Caco-2 (cell line): ENCODE results near the gene DNAH8. TPM values are rescaled to one million over a fixed set of nuclear protein-coding genes. Genes with fewer than 3 reads are reported as not detected.
A peak's percentile ranks its signal among the peaks of the same experiment; 100 is the strongest.

Experiments
- BruUV-seq: library from RNA; stranded (reverse); fragments of 400-500 nt; replicated peaks from 2 replicates; lab custom pipeline; 2021; lab: Mats Ljungman, UMichigan
- CTCF ChIA-PET: fragments of 300-600 bp; sonication (Branson Sonifier 250); formaldehyde crosslinking; loops from one replicate; lab custom pipeline; 2022; ENCODE audit warnings: antibody characterized with exemption; lab: Charles Lee
- POLR2A ChIA-PET: fragments of 300-600 bp; sonication (Branson Sonifier 250); formaldehyde crosslinking; loops from one replicate; lab custom pipeline; 2022; ENCODE audit warnings: antibody characterized with exemption; lab: Charles Lee
- DNase-seq, 2 experiments: peaks; one replicate each; pipeline versions ENCODE4 v3.0.0 to v3.0.0-alpha.2; 2020 to 2022
- H3K27me3 ChIP-seq: replicated peaks from 2 replicates; pipeline ENCODE4 v1.6.0; 2011; ENCODE audit warnings: low read length; ENCODE audit not compliant: control insufficient read depth, insufficient read depth
- H3K36me3 ChIP-seq: 2 replicates; pipeline ENCODE4 v1.5.1; 2011; ENCODE audit warnings: low read length; ENCODE audit not compliant: control insufficient read depth, insufficient read depth
- H3K4me1 ChIP-seq: fragments of 250-450 bp; sonication (Bioruptor Pico); 2 replicates; pipeline ENCODE4 v1.5.1; 2020; ENCODE audit warnings: mild to moderate bottlenecking
- H3K4me3 ChIP-seq: 2 replicates; pipeline ENCODE4 v1.5.1; 2011; ENCODE audit warnings: low read depth, mild to moderate bottlenecking, control low read depth, low read length
- H3K9me3 ChIP-seq: fragments of 250-450 bp; sonication (Bioruptor Pico); 2 replicates; pipeline ENCODE4 v1.5.1; 2020; ENCODE audit warnings: mild to moderate bottlenecking, moderate library complexity
- H3K27ac Mint-ChIP-seq: one replicate; pipeline ENCODE4 v1.8.0; 2022; ENCODE audit warnings: mixed read lengths; ENCODE audit not compliant: unreplicated experiment
- H3K27me3 Mint-ChIP-seq: one replicate; pipeline ENCODE4 v1.8.0; 2022; ENCODE audit warnings: mixed read lengths; ENCODE audit not compliant: insufficient read depth, unreplicated experiment
- H3K36me3 Mint-ChIP-seq: one replicate; pipeline ENCODE4 v1.8.0; 2022; ENCODE audit warnings: mild to moderate bottlenecking, mixed read lengths; ENCODE audit not compliant: insufficient read depth, unreplicated experiment
- H3K4me1 Mint-ChIP-seq: one replicate; pipeline ENCODE4 v1.8.0; 2022; ENCODE audit warnings: low read depth, mixed read lengths; ENCODE audit not compliant: unreplicated experiment
- H3K4me3 Mint-ChIP-seq: one replicate; pipeline ENCODE4 v1.8.0; 2022; ENCODE audit warnings: mild to moderate bottlenecking, moderate library complexity, mixed read lengths; ENCODE audit not compliant: unreplicated experiment
- H3K9me3 Mint-ChIP-seq: one replicate; pipeline ENCODE4 v1.8.0; 2022; ENCODE audit warnings: mixed read lengths; ENCODE audit not compliant: unreplicated experiment
- CTCF ChIP-seq, 2 experiments: fragments of 200-600 bp in 1 of 2; IDR thresholded peaks; 1 replicate in 1 of 2; 2 replicates in 1 of 2; pipeline versions ENCODE4 v1.5.1 to v1.8.0; 2011 to 2022; ENCODE audit warnings: antibody characterized with exemption in 1 of 2, control low read depth in 1 of 2, inconsistent platforms in 1 of 2, low read depth in 1 of 2, low read length in 1 of 2, mild to moderate bottlenecking in 1 of 2, moderate library complexity in 1 of 2; ENCODE audit not compliant: insufficient read depth in 1 of 2, severe bottlenecking in 1 of 2, unreplicated experiment in 1 of 2
- intact Hi-C: fragments of 100-400 bp; cut with micrococcal nuclease; formaldehyde crosslinking; loops from one replicate; pipeline ENCODE4 v1.10.0; 2022; ENCODE audit not compliant: unreplicated experiment
- total RNA-seq: library from RNA; stranded (reverse); gene quantifications from 2 replicates; pipeline ENCODE4 v1.2.3, GENCODE V29; 2022

DNAH8 gene
- total RNA-seq, 1 experiment from 2014 or later: not detected

- Mint-ChIP-seq H3K27me3 (peaks cover 14% of the 10 kb centered on the region), H3K27ac (no peak overlapping the region), H3K9me3 (no peaks in the 10 kb centered on the region), H3K4me1 (no peaks in the 10 kb centered on the region), H3K36me3 (no peaks in the 10 kb centered on the region), H3K4me3 (no peak overlapping the region)
- no peaks in the 10 kb centered on the region for H3K27me3 ChIP-seq
- BruUV-seq: no TSS peak
- POLR2A ChIA-PET: no interaction called here
- no peaks in the 10 kb centered on the region for H3K9me3 ChIP-seq
- DNase-seq: peak; percentile 62 to 71
- no peak overlapping the region for H3K4me3 ChIP-seq
- H3K4me1 ChIP-seq: no peaks in the 10 kb centered on the region
- intact Hi-C loops: loop anchor here (1.0 to 2.0 kb wide), 3 partner anchors 95 to 314 kb away; no protein-coding TSS in a partner anchor
- CTCF ChIA-PET: interaction anchor here (0.5 to 2.2 kb wide), 17 partner anchors 15 to 826 kb away, joined by 3 to 33 read pairs (median 5); no protein-coding TSS in a partner anchor
- TF ChIP-seq CTCF (IDR thresholded peaks at IDR 0.05; ENCODE audit: insufficient read depth in 1 of 2, low read depth in 1 of 2, low read length in 1 of 2, severe bottlenecking in 1 of 2, unreplicated experiment in 1 of 2): peak; percentile 69 to 88
- H3K36me3 ChIP-seq: no peaks in the 10 kb centered on the region
Measured at GRCh38 chr6:38997128-38997761, 282.1 kb downstream of the DNAH8 start.

GRCh38 chr6:39003072-39003471 lies 288.0 kb downstream of the DNAH8 start:
- no peaks in the 10 kb centered on the region for H3K36me3 ChIP-seq
- no peaks in the 10 kb centered on the region for H3K9me3 ChIP-seq
- H3K27me3 ChIP-seq: no peaks in the 10 kb centered on the region
- Mint-ChIP-seq H3K4me3 (no peak overlapping the region), H3K4me1 (peaks cover 3% of the 10 kb centered on the region), H3K9me3 (no peaks in the 10 kb centered on the region), H3K27me3 (peaks cover 6% of the 10 kb centered on the region), H3K36me3 (no peaks in the 10 kb centered on the region), H3K27ac (no peak overlapping the region)
- H3K4me1 ChIP-seq: peaks cover 2% of the 10 kb centered on the region
- intact Hi-C loops: loop anchor here (1.0 kb wide), 1 partner anchor 89 kb away; no protein-coding TSS in a partner anchor
- no TSS peak for BruUV-seq
- CTCF ChIA-PET: interaction anchor here (0.6 to 2.4 kb wide), 2 partner anchors 89 to 295 kb away, joined by 4 to 11 read pairs; no protein-coding TSS in a partner anchor
- peak in 1 of 2 experiments; percentile 44 for DNase-seq
- H3K4me3 ChIP-seq: no peak overlapping the region
- POLR2A ChIA-PET: no interaction called here
- TF ChIP-seq CTCF (IDR thresholded peaks at IDR 0.05; ENCODE audit: insufficient read depth in 1 of 2, low read depth in 1 of 2, low read length in 1 of 2, severe bottlenecking in 1 of 2, unreplicated experiment in 1 of 2): peak; percentile 45 to 51

- Histone ChIP-seq H3K36me3 (no peaks in the 10 kb centered on the region), H3K4me3 (no peak overlapping the region), H3K9me3 (no peaks in the 10 kb centered on the region), H3K27me3 (no peaks in the 10 kb centered on the region), H3K4me1 (peaks cover 6% of the 10 kb centered on the region)
- DNase-seq: no peak
- Mint-ChIP-seq H3K36me3 (no peaks in the 10 kb centered on the region), H3K4me3 (no peak overlapping the region), H3K9me3 (no peaks in the 10 kb centered on the region), H3K27ac (no peak overlapping the region), H3K27me3 (peaks cover 6% of the 10 kb centered on the region), H3K4me1 (peaks cover 7% of the 10 kb centered on the region)
- BruUV-seq: no TSS peak
- ChIA-PET CTCF (no interaction called here), POLR2A (no interaction called here)
- no peak for TF ChIP-seq CTCF (IDR thresholded peaks at IDR 0.05; ENCODE audit: insufficient read depth in 1 of 2, low read depth in 1 of 2, low read length in 1 of 2, severe bottlenecking in 1 of 2, unreplicated experiment in 1 of 2)
- intact Hi-C loops: loop anchor here (1.0 kb wide), 1 partner anchor 89 kb away; no protein-coding TSS in a partner anchor
Measured at GRCh38 chr6:39003492-39003891, 288.4 kb downstream of the DNAH8 start.
